OCI-LY1 (cell line): ENCODE measurements around the gene CHRNG.

ENCODE experiments used
- H2AFZ ChIP-seq: fragments of 200-600 bp; sonication (generic), shearing (Covaris generic); 2 replicates; pipeline ENCODE4 v1.6.0; 2014; ENCODE audit warnings: antibody characterized with exemption, mild to moderate bottlenecking, low read length
- H3F3A ChIP-seq: fragments of 200-600 bp; sonication (generic), shearing (Covaris generic); 2 replicates; pipeline ENCODE4 v1.6.0; 2014; ENCODE audit warnings: mild to moderate bottlenecking, antibody characterized with exemption, low read length, moderate library complexity; ENCODE audit not compliant: insufficient read depth
- H3K27ac ChIP-seq: fragments of 200-600 bp; sonication (generic); 2 replicates; pipeline ENCODE4 v1.5.1; 2014; ENCODE audit warnings: low read length, mixed run types, mild to moderate bottlenecking, low read depth; ENCODE audit not compliant: poor library complexity, severe bottlenecking
- H3K27me3 ChIP-seq: fragments of 200-600 bp; sonication (generic); 2 replicates; pipeline ENCODE4 v1.6.0; 2014; ENCODE audit warnings: antibody characterized with exemption, mild to moderate bottlenecking, low read length, moderate library complexity; ENCODE audit not compliant: insufficient read depth
- H3K36me3 ChIP-seq: fragments of 200-600 bp; sonication (generic); 2 replicates; pipeline ENCODE4 v1.6.1; 2014; ENCODE audit warnings: mild to moderate bottlenecking, antibody characterized with exemption, low read length, moderate library complexity, mixed read lengths; ENCODE audit not compliant: insufficient read depth
- H3K4me1 ChIP-seq: fragments of 200-600 bp; sonication (generic); 2 replicates; pipeline ENCODE4 v1.5.1; 2014; ENCODE audit warnings: mild to moderate bottlenecking, low read length, moderate library complexity; ENCODE audit not compliant: insufficient read depth, severe bottlenecking
- H3K4me2 ChIP-seq: fragments of 200-600 bp; sonication (generic), shearing (Covaris generic); 2 replicates; pipeline ENCODE4 v1.6.1; 2014; ENCODE audit warnings: low read length
- H3K4me3 ChIP-seq: fragments of 200-600 bp; sonication (generic); 2 replicates; pipeline ENCODE4 v1.5.1; 2014; ENCODE audit warnings: low read length, low read depth, mild to moderate bottlenecking, mixed read lengths; ENCODE audit not compliant: poor library complexity, severe bottlenecking
- H3K79me2 ChIP-seq: fragments of 200-600 bp; shearing (Covaris generic); 2 replicates; pipeline ENCODE4 v1.6.1; 2016; ENCODE audit warnings: mixed run types, low read length, mixed read lengths; ENCODE audit not compliant: insufficient read depth
- H3K9ac ChIP-seq: fragments of 200-600 bp; sonication (generic), shearing (Covaris generic); 2 replicates; pipeline ENCODE4 v1.6.1; 2014; ENCODE audit warnings: mild to moderate bottlenecking, low read length, mixed read lengths
- H3K9me2 ChIP-seq: fragments of 200-600 bp; sonication (generic), shearing (Covaris generic); 2 replicates; pipeline ENCODE4 v1.6.1; 2014; ENCODE audit warnings: low read depth, mild to moderate bottlenecking, low read length, mixed read lengths
- H3K9me3 ChIP-seq: fragments of 200-600 bp; shearing (Covaris generic); 2 replicates; pipeline ENCODE4 v1.6.1; 2014; ENCODE audit warnings: low read length, mixed read lengths
- H4K20me1 ChIP-seq: fragments of 200-600 bp; sonication (generic), shearing (Covaris generic); 2 replicates; pipeline ENCODE4 v1.6.0; 2016; ENCODE audit warnings: mild to moderate bottlenecking, low read length; ENCODE audit not compliant: insufficient read depth
- CTCF ChIP-seq: fragments of 200-600 bp; sonication (generic), shearing (Covaris generic); IDR thresholded peaks from 2 replicates; pipeline ENCODE4 v1.5.1; 2017; ENCODE audit warnings: mild to moderate bottlenecking, antibody characterized with exemption, low read length, moderate library complexity, mixed read lengths
- EZH2 ChIP-seq: fragments of 200-600 bp; sonication (generic), shearing (Covaris generic); IDR thresholded peaks from 2 replicates; pipeline ENCODE4 v1.8.0; 2017; ENCODE audit warnings: borderline replicate concordance, mixed run types, mild to moderate bottlenecking, antibody characterized with exemption, low read length, moderate library complexity, mixed read lengths

Gene CHRNG

GRCh38 chr2:232526372-232526941 is 13.0 kb upstream of the CHRNG start:
- Histone ChIP-seq H4K20me1 (no peaks in the 10 kb centered on the region), H3F3A (no peaks in the 10 kb centered on the region), H3K9ac (no peak overlapping the region), H3K4me1 (no peaks in the 10 kb centered on the region), H3K4me3 (no peak overlapping the region), H3K27me3 (peaks cover 14% of the 10 kb centered on the region; the same call in 1 of the 2 replicates), H3K9me2 (no peaks in the 10 kb centered on the region), H3K27ac (no peak overlapping the region), H3K79me2 (no peaks in the 10 kb centered on the region), H3K36me3 (no peaks in the 10 kb centered on the region), H3K9me3 (no peaks in the 10 kb centered on the region), H2AFZ (no peak overlapping the region), H3K4me2 (no peak overlapping the region)
- no peak for TF ChIP-seq EZH2
- no peak for TF ChIP-seq CTCF

- H3K9me2 ChIP-seq = no peaks in the 10 kb centered on the region
- H3K9ac ChIP-seq = no peak overlapping the region
- TF ChIP-seq CTCF = no peak
- TF ChIP-seq EZH2 = no peak
- no peak overlapping the region for H3K4me3 ChIP-seq
- no peak overlapping the region for H3K27ac ChIP-seq
- H4K20me1 ChIP-seq = no peaks in the 10 kb centered on the region
- H3K9me3 ChIP-seq = no peaks in the 10 kb centered on the region
- H2AFZ ChIP-seq = no peak overlapping the region
- peaks cover 14% of the 10 kb centered on the region; the same call in 1 of the 2 replicates for H3K27me3 ChIP-seq
- H3K36me3 ChIP-seq = no peaks in the 10 kb centered on the region
- peaks cover 8% of the 10 kb centered on the region for H3K4me1 ChIP-seq
- H3F3A ChIP-seq = no peaks in the 10 kb centered on the region
- no peaks in the 10 kb centered on the region for H3K79me2 ChIP-seq
- no peak overlapping the region for H3K4me2 ChIP-seq
Observed at GRCh38 chr2:232527905-232528470, 11.5 kb upstream of the CHRNG start.

GRCh38 chr2:232528746-232529460 is 10.6 kb upstream of the CHRNG start:
- Histone ChIP-seq H3K4me2 (no peak overlapping the region), H3K27ac (no peak overlapping the region), H3K36me3 (no peaks in the 10 kb centered on the region), H3K4me1 (peaks cover 8% of the 10 kb centered on the region), H3F3A (no peaks in the 10 kb centered on the region), H3K27me3 (peaks cover 11% of the 10 kb centered on the region; the same call in 1 of the 2 replicates), H3K4me3 (no peak overlapping the region), H3K9me3 (no peaks in the 10 kb centered on the region), H3K9me2 (no peaks in the 10 kb centered on the region), H4K20me1 (no peaks in the 10 kb centered on the region), H3K79me2 (no peaks in the 10 kb centered on the region), H2AFZ (no peak overlapping the region), H3K9ac (no peak overlapping the region)
- TF ChIP-seq EZH2 (no peak), CTCF (no peak)
